PFSK-1 (cell line): ENCODE data around the gene TAS2R43. TPM values are rescaled to one million over a fixed set of nuclear protein-coding genes. Genes with fewer than 3 reads are reported as not detected.

Experiments
- FOXP2 ChIP-seq: optimal IDR thresholded peaks from 2 replicates; pipeline ENCODE3; 2011; ENCODE audit warnings: borderline replicate concordance, control low read depth, inconsistent platforms; ENCODE audit not compliant: insufficient read depth; ENCODE audit errors: extremely low read length, extremely low read depth
- POLR2AphosphoS5 ChIP-seq: IDR thresholded peaks from 2 replicates; pipeline ENCODE4 v1.6.1; 2012; ENCODE audit warnings: low read depth, mild to moderate bottlenecking, control low read depth, low read length, moderate library complexity
- REST ChIP-seq, 2 experiments: IDR thresholded peaks; 2 replicates each; pipeline versions ENCODE4 v1.6.1 to v1.8.0; 2011 to 2012; ENCODE audit warnings: low read depth in 2 of 2, low read length in 2 of 2, control low read depth in 1 of 2, inconsistent platforms in 1 of 2, mild to moderate bottlenecking in 1 of 2, moderate library complexity in 1 of 2; ENCODE audit not compliant: insufficient read depth in 1 of 2
- SIN3A ChIP-seq: IDR thresholded peaks from 2 replicates; pipeline ENCODE4 v1.6.1; 2012; ENCODE audit warnings: mild to moderate bottlenecking, low read length, moderate library complexity, borderline replicate concordance; ENCODE audit not compliant: insufficient read depth
- TAF1 ChIP-seq: IDR thresholded peaks from 2 replicates; pipeline ENCODE4 v1.6.1; 2012; ENCODE audit warnings: low read length, control low read depth, borderline replicate concordance; ENCODE audit not compliant: insufficient read depth
- polyA plus RNA-seq: library from polyadenylated mRNA; unstranded; fragments of >200 nt; gene quantifications from one replicate; pipeline ENCODE4 v1.2.1, GENCODE V29; 2012; ENCODE audit warnings: low read depth, missing spikeins; ENCODE audit not compliant: insufficient read length

TAS2R43 gene, protein sequence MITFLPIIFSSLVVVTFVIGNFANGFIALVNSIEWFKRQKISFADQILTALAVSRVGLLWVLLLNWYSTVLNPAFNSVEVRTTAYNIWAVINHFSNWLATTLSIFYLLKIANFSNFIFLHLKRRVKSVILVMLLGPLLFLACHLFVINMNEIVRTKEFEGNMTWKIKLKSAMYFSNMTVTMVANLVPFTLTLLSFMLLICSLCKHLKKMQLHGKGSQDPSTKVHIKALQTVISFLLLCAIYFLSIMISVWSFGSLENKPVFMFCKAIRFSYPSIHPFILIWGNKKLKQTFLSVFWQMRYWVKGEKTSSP
- polyA plus RNA-seq: not detected

- TF ChIP-seq REST (IDR thresholded peaks at IDR 0.05; ENCODE audit: insufficient read depth in 1 of 2, low read depth in 2 of 2, low read length in 2 of 2) (no peak), SIN3A (no peak), FOXP2 (no peak), TAF1 (no peak), POLR2AphosphoS5 (no peak)
Observed at GRCh38 chr12:11092128-11092527, at the start of gene TAS2R43. TSS of gene TAS2R43 (minus strand) at chr12:11092313. CDS start at chr12:11092229, 84 bp downstream.

DNA sequence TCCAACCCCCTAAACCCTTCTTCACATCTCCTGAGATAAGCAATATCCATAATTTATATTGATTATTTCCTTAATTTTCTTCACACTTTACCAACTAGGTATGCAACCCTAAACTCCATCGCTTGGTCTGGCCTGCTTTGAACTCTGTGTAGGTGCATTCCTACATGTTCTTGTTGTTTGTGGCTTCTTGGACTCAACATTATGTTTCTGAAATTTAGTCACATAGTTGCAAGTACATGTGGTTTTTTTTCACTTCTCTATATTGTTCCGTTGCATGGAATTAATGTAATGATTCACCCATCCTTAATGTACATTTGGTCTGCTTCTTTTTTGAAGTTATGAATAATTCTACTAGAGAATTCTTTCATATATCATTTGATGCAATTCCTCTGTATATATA lies 44.0 kb upstream of the TAS2R43 start:
- TF ChIP-seq REST (IDR thresholded peaks at IDR 0.05; ENCODE audit: insufficient read depth in 1 of 2, low read depth in 2 of 2, low read length in 2 of 2) (no peak), POLR2AphosphoS5 (no peak), FOXP2 (no peak), SIN3A (no peak)

GRCh38 chr12:11134305-11134704 lies 42.2 kb upstream of the TAS2R43 start, which contains the start of gene TAS2R30:
TSS of gene TAS2R30 (minus strand) at chr12:11134644. CDS start at chr12:11134244, 400 bp downstream.
- no peak for TF ChIP-seq FOXP2
- TF ChIP-seq POLR2AphosphoS5: no peak
- TF ChIP-seq REST (IDR thresholded peaks at IDR 0.05; ENCODE audit: insufficient read depth in 1 of 2, low read depth in 2 of 2, low read length in 2 of 2): no peak
- no peak for TF ChIP-seq SIN3A
- TF ChIP-seq TAF1: no peak

GRCh38 chr12:11133816-11134215 lies 41.7 kb upstream of the TAS2R43 start:
- TF ChIP-seq FOXP2 (no peak), SIN3A (no peak), TAF1 (no peak), POLR2AphosphoS5 (no peak), REST (IDR thresholded peaks at IDR 0.05; ENCODE audit: insufficient read depth in 1 of 2, low read depth in 2 of 2, low read length in 2 of 2) (no peak)
